H1 (cell line): ENCODE results near the gene ATXN2. TPM values are rescaled to one million over a fixed set of nuclear protein-coding genes. Genes with fewer than 3 reads are reported as not detected.

Experiments
- CTCF ChIA-PET: fragments of 300-600 bp; sonication (Branson Sonifier 250); formaldehyde crosslinking; loops from one replicate; lab custom pipeline; 2021; ENCODE audit not compliant: partially characterized antibody; lab: Charles Lee
- POLR2A ChIA-PET: fragments of 300-600 bp; sonication (Branson Sonifier 250); formaldehyde crosslinking; loops from one replicate; lab custom pipeline; 2021; ENCODE audit warnings: inconsistent platforms; ENCODE audit not compliant: partially characterized antibody; lab: Charles Lee
- DNase-seq, 2 experiments: peaks; one replicate each; pipeline versions ENCODE4 v3.0.0 to v3.0.0-alpha.2; 2010 to 2022; ENCODE audit warnings: low spot score in 2 of 2, low read depth in 1 of 2, mixed read lengths in 1 of 2
- FAIRE-seq: peaks from 2 replicates; lab custom pipeline; 2011; peaks lifted over from hg19 to GRCh38; lab: Jason Lieb, UNC
- H2AFZ ChIP-seq: 2 replicates; pipeline ENCODE4 v1.8.1; 2012; ENCODE audit warnings: low read length, inconsistent platforms
- H2AK5ac ChIP-seq: 2 replicates; pipeline ENCODE4 v1.6.1; 2013; ENCODE audit warnings: low read depth, low read length
- H2BK120ac ChIP-seq: replicated peaks from 2 replicates; pipeline ENCODE3; 2013; ENCODE audit warnings: low read depth, low read length, inconsistent platforms
- H2BK12ac ChIP-seq: 2 replicates; pipeline ENCODE4 v1.6.1; 2013; ENCODE audit warnings: low read depth, low read length
- H2BK15ac ChIP-seq: 2 replicates; pipeline ENCODE4 v1.6.1; 2013; ENCODE audit warnings: low read length
- H2BK20ac ChIP-seq: 2 replicates; pipeline ENCODE4 v1.6.1; 2013; ENCODE audit warnings: low read length
- H2BK5ac ChIP-seq: 2 replicates; pipeline ENCODE4 v1.6.1; 2013; ENCODE audit warnings: low read depth, low read length
- H3K14ac ChIP-seq: 2 replicates; pipeline ENCODE4 v1.6.1; 2013; ENCODE audit warnings: inconsistent platforms; ENCODE audit not compliant: insufficient read length
- H3K18ac ChIP-seq: 2 replicates; pipeline ENCODE4 v1.6.1; 2013; ENCODE audit warnings: low read length; ENCODE audit errors: extremely low read depth
- H3K23ac ChIP-seq: 2 replicates; pipeline ENCODE4 v1.6.1; 2013; ENCODE audit warnings: inconsistent platforms; ENCODE audit not compliant: insufficient read length
- H3K23me2 ChIP-seq: 2 replicates; pipeline ENCODE4 v1.6.1; 2013; ENCODE audit warnings: low read depth, low read length
- H3K27ac ChIP-seq: 2 replicates; pipeline ENCODE4 v1.6.1; 2011; ENCODE audit warnings: low read depth, low read length, inconsistent platforms
- H3K27me3 ChIP-seq, 4 experiments: replicated peaks in 1 of 4; 1 replicate in 1 of 4; 2 replicates in 3 of 4; pipeline versions ENCODE4 v1.6.1 to v1.8.1; 2011 to 2013; ENCODE audit warnings: low read length in 3 of 4, mild to moderate bottlenecking in 3 of 4, inconsistent platforms in 2 of 4, mixed read lengths in 2 of 4, moderate library complexity in 1 of 4; ENCODE audit not compliant: control insufficient read depth in 3 of 4, insufficient read depth in 3 of 4; ENCODE audit errors: extremely low read depth in 1 of 4
- H3K36me3 ChIP-seq, 4 experiments: 2 replicates each; pipeline versions ENCODE4 v1.6.1 to v1.8.1; 2011 to 2013; ENCODE audit warnings: mild to moderate bottlenecking in 4 of 4, low read length in 3 of 4, moderate library complexity in 2 of 4, control low read depth in 1 of 4, inconsistent platforms in 1 of 4; ENCODE audit not compliant: insufficient read depth in 4 of 4, control insufficient read depth in 2 of 4
- H3K4ac ChIP-seq: replicated peaks from 2 replicates; pipeline ENCODE3; 2013; ENCODE audit warnings: low read length, low read depth, mixed read lengths, inconsistent platforms; ENCODE audit not compliant: insufficient read length
- H3K4me1 ChIP-seq, 4 experiments: replicated peaks in 1 of 4; 1 replicate in 1 of 4; 2 replicates in 3 of 4; pipeline versions ENCODE4 v1.6.1 to v1.8.1; 2011 to 2013; ENCODE audit warnings: low read length in 3 of 4, inconsistent platforms in 2 of 4, mixed read lengths in 1 of 4; ENCODE audit not compliant: insufficient read depth in 4 of 4, control insufficient read depth in 3 of 4
- H3K4me2 ChIP-seq, 2 experiments: 2 replicates each; pipeline versions ENCODE4 v1.6.1 to v1.8.1; 2011 to 2013; ENCODE audit warnings: low read depth in 2 of 2, low read length in 2 of 2, control low read depth in 1 of 2, inconsistent platforms in 1 of 2, mild to moderate bottlenecking in 1 of 2; ENCODE audit not compliant: insufficient read depth in 1 of 2
- H3K4me3 ChIP-seq, 4 experiments: fragments of 200-600, 300-600 bp in 1 of 4; sonication (generic), shearing (Covaris generic), sonication (Bioruptor Twin) in 1 of 4; 2 replicates each; pipeline versions ENCODE4 v1.5.1 to v1.8.1; 2011 to 2016; ENCODE audit warnings: low read length in 4 of 4, low read depth in 3 of 4, control low read depth in 2 of 4, inconsistent platforms in 2 of 4, mild to moderate bottlenecking in 2 of 4, mixed read lengths in 1 of 4, moderate library complexity in 1 of 4; ENCODE audit not compliant: insufficient read depth in 2 of 4; ENCODE audit errors: extremely low read depth in 1 of 4
- H3K56ac ChIP-seq: replicated peaks from 2 replicates; pipeline ENCODE3; 2013; ENCODE audit warnings: low read depth, mild to moderate bottlenecking, mixed read lengths, low read length, inconsistent platforms; ENCODE audit not compliant: insufficient read length
- H3K79me1 ChIP-seq: 2 replicates; pipeline ENCODE4 v1.6.1; 2013; ENCODE audit warnings: low read depth, low read length, control low read depth
- H3K79me2 ChIP-seq, 2 experiments: 2 replicates each; pipeline versions ENCODE4 v1.6.1 to v1.8.1; 2012 to 2013; ENCODE audit warnings: low read length in 2 of 2, mild to moderate bottlenecking in 2 of 2, inconsistent platforms in 1 of 2; ENCODE audit not compliant: insufficient read depth in 2 of 2, control insufficient read depth in 1 of 2
- H3K9ac ChIP-seq, 4 experiments: replicated peaks in 1 of 4; 1 replicate in 1 of 4; 2 replicates in 3 of 4; pipeline versions ENCODE4 v1.6.1 to v1.8.1; 2011 to 2013; ENCODE audit warnings: low read depth in 3 of 4, low read length in 3 of 4, control low read depth in 2 of 4, mild to moderate bottlenecking in 2 of 4, moderate library complexity in 2 of 4, inconsistent platforms in 1 of 4; ENCODE audit errors: extremely low read depth in 1 of 4
- H3K9me3 ChIP-seq, 2 experiments: 2 replicates each; pipeline versions ENCODE4 v1.6.1 to v1.8.1; 2012 to 2013; ENCODE audit warnings: mild to moderate bottlenecking in 2 of 2, moderate library complexity in 2 of 2, control low read depth in 1 of 2, inconsistent platforms in 1 of 2, low read depth in 1 of 2, low read length in 1 of 2, mixed read lengths in 1 of 2; ENCODE audit not compliant: insufficient read depth in 2 of 2
- H4K20me1 ChIP-seq, 2 experiments: replicated peaks in 1 of 2; 2 replicates each; pipeline versions ENCODE3 to v1.8.1; 2011 to 2013; ENCODE audit warnings: inconsistent platforms in 2 of 2, low read length in 2 of 2, mild to moderate bottlenecking in 1 of 2; ENCODE audit not compliant: insufficient read depth in 2 of 2, control insufficient read depth in 1 of 2
- H4K5ac ChIP-seq: 2 replicates; pipeline ENCODE4 v1.6.1; 2013; ENCODE audit warnings: low read length, low read depth, mixed read lengths, inconsistent platforms; ENCODE audit not compliant: insufficient read length
- H4K8ac ChIP-seq: 2 replicates; pipeline ENCODE4 v1.8.0; 2013; ENCODE audit warnings: mild to moderate bottlenecking, moderate library complexity, low read length, inconsistent platforms; ENCODE audit not compliant: insufficient read depth; ENCODE audit errors: extremely low read depth
- H4K91ac ChIP-seq: replicated peaks from 2 replicates; pipeline ENCODE3; 2013; ENCODE audit warnings: low read length, mixed read lengths, inconsistent platforms; ENCODE audit not compliant: insufficient read length
- ATF2 ChIP-seq: IDR thresholded peaks from 2 replicates; pipeline ENCODE4 v1.6.1; 2012; ENCODE audit warnings: low read length, inconsistent platforms
- CBX5 ChIP-seq: fragments of 300-800, 300-1000 bp; sonication (generic); IDR thresholded peaks from 2 replicates; pipeline ENCODE4 v1.7.1; 2016; ENCODE audit warnings: antibody characterized with exemption, low read length, low read depth
- CHD1 ChIP-seq: IDR thresholded peaks from 2 replicates; pipeline ENCODE4 v1.6.1; 2012; ENCODE audit warnings: low read depth, low read length, improper control_type of control experiment
- HDAC2 ChIP-seq, 2 experiments: fragments of 300-600 bp in 1 of 2; sonication (generic) in 1 of 2; IDR thresholded peaks; 2 replicates each; pipeline ENCODE4 v1.6.1; 2011 to 2012; ENCODE audit warnings: low read depth in 2 of 2, low read length in 2 of 2, mild to moderate bottlenecking in 2 of 2, moderate library complexity in 2 of 2, borderline replicate concordance in 1 of 2, inconsistent platforms in 1 of 2
- POLR2AphosphoS5 ChIP-seq: IDR thresholded peaks from 2 replicates; pipeline ENCODE4 v1.6.1; 2011; ENCODE audit warnings: low read depth, low read length
- RXRA ChIP-seq: IDR thresholded peaks from 2 replicates; pipeline ENCODE4 v1.6.1; 2011; ENCODE audit warnings: low read depth, mild to moderate bottlenecking, low read length, moderate library complexity; ENCODE audit not compliant: insufficient read depth
- SIN3A ChIP-seq, 2 experiments: IDR thresholded peaks in 1 of 2; conservative IDR thresholded peaks in 1 of 2; 2 replicates each; pipeline ENCODE4 v1.6.1; 2011 to 2012; ENCODE audit warnings: low read length in 2 of 2, improper control_type of control experiment in 1 of 2, low read depth in 1 of 2, mild to moderate bottlenecking in 1 of 2
- SIRT6 ChIP-seq: IDR thresholded peaks from one replicate; pipeline ENCODE4 v1.7.1; 2012; ENCODE audit warnings: low read length, inconsistent platforms
- SP2 ChIP-seq: IDR thresholded peaks from 2 replicates; pipeline ENCODE4 v1.6.1; 2012; ENCODE audit warnings: mild to moderate bottlenecking, low read length, inconsistent platforms
- SRF ChIP-seq: IDR thresholded peaks from 2 replicates; pipeline ENCODE4 v1.6.1; 2011; ENCODE audit warnings: mild to moderate bottlenecking, low read depth, low read length, moderate library complexity
- SUZ12 ChIP-seq: fragments of 200-600 bp; sonication (generic); IDR thresholded peaks from 2 replicates; pipeline ENCODE4 v1.6.1; 2012; ENCODE audit warnings: mild to moderate bottlenecking, inconsistent platforms, low read length, moderate library complexity, mixed read lengths
- TAF1 ChIP-seq: IDR thresholded peaks from 2 replicates; pipeline ENCODE4 v1.6.1; 2011; ENCODE audit warnings: mild to moderate bottlenecking, low read depth, low read length
- WGBS, 2 experiments: shearing (Covaris generic) in 1 of 2; methylation state at CpG; one replicate each; pipeline versions ENCODE4 v1.1.6 to v1.1.7; 2013 to 2015; ENCODE audit warnings: low lambda C conversion rate in 2 of 2, mixed read lengths in 2 of 2, inconsistent platforms in 1 of 2, low coverage in 1 of 2, missing lambda C conversion rate in 1 of 2; ENCODE audit not compliant: insufficient replicate concordance in 2 of 2, insufficient coverage in 1 of 2, insufficient read length in 1 of 2; ENCODE audit errors: extremely low coverage in 1 of 2, missing lambda C conversion rate in 1 of 2; 5-methylcytosine and 5-hydroxymethylcytosine counted together
- polyA plus RNA-seq, 7 experiments: library from polyadenylated mRNA; depleted of rRNA in 3 of 7; stranded (reverse) in 5 of 7; unstranded in 2 of 7; fragments of >200 nt in 5 of 7; fragments of 200-250 nt in 2 of 7; gene quantifications; 1 replicate in 5 of 7; 2 replicates in 1 of 7; 4 replicates in 1 of 7; pipeline versions ENCODE4 v1.2.1 to v1.2.3, GENCODE V29; 2011 to 2013; ENCODE audit warnings: missing spikeins in 2 of 7, mixed read lengths in 2 of 7
- total RNA-seq: library from RNA; stranded (reverse); fragmentation: NEBNext Ultra II Directional; extraction: Animal tissue kit (Norgen Biotek cat#: 25700); gene quantifications from 2 replicates; pipeline ENCODE4 v1.2.1, GENCODE V29; 2021

Gene ATXN2
- total and polyA plus RNA-seq, 2 of the 8 experiments (the other 6 are each of a cell fraction or from before 2014, with no cell fraction given), result 46.6 to 80.7 TPM

- peak overlapping the region; percentile 53; the same call in 1 of the 2 replicates for H2BK12ac ChIP-seq
- H3K79me1 ChIP-seq, result no peaks in the 10 kb centered on the region
- H2BK120ac ChIP-seq, result peak overlapping the region; percentile 11
- no peak overlapping the region for H3K23ac ChIP-seq
- H4K20me1 ChIP-seq, result no peaks in the 10 kb centered on the region
- H4K8ac ChIP-seq, result no peak overlapping the region
- H3K36me3 ChIP-seq, result no peaks in the 10 kb centered on the region
- H4K5ac ChIP-seq, result no peak overlapping the region
- no peak overlapping the region for H3K27ac ChIP-seq
- H2BK15ac ChIP-seq, result no peak overlapping the region
- H3K4me1 ChIP-seq, result peaks cover 5 to 16% (median 11%) of the 10 kb centered on the region in 4 experiments
- H3K4ac ChIP-seq, result no peak overlapping the region
- no peaks in the 10 kb centered on the region for H3K23me2 ChIP-seq
- ChIA-PET POLR2A (interaction anchor here (0.8 to 1.2 kb wide), 2 partner anchors 26 to 50 kb away, joined by 3 to 7 read pairs; partner anchors contain the start of genes ACAD10 and BRAP), CTCF (interaction anchor here (0.6 to 0.7 kb wide), 3 partner anchors 27 to 219 kb away, joined by 3 to 5 read pairs (median 4); no protein-coding TSS in a partner anchor)
- 86% methylated on average over 8 of the region's 8 CpGs; no CpG with 5 or more reads in 1 of the 2 experiments for WGBS, 2 experiments
- H3K56ac ChIP-seq, result no peak overlapping the region
- H2BK20ac ChIP-seq, result no peak overlapping the region
- no peaks in the 10 kb centered on the region for H3K9me3 ChIP-seq
- H3K18ac ChIP-seq, result peak overlapping the region; percentile 55; the same call in 1 of the 2 replicates
- H2BK5ac ChIP-seq, result peak overlapping the region; percentile 20; the same call in 1 of the 2 replicates
- no peaks in the 10 kb centered on the region for H3K79me2 ChIP-seq
- H3K27me3 ChIP-seq, result no peaks in the 10 kb centered on the region; a peak in 1 of 7 replicates
- no peak overlapping the region for H2AK5ac ChIP-seq
- peak overlapping the region; percentile 37 for H2AFZ ChIP-seq
- peak overlapping the region; percentile 29 for H4K91ac ChIP-seq
- FAIRE-seq (peak; percentile 24), DNase-seq (no peak)
- no peak overlapping the region for H3K9ac ChIP-seq
- no peak overlapping the region for H3K14ac ChIP-seq
- H3K4me2 ChIP-seq, result peak overlapping the region; percentile 41 to 43; a peak in 2 of 4 replicates
- no peak overlapping the region for H3K4me3 ChIP-seq
- TF ChIP-seq CBX5 (no peak), CHD1 (no peak), SUZ12 (no peak), SIRT6 (no peak), TAF1 (no peak), SIN3A (conservative IDR thresholded peaks at IDR 0.05 in 1 of 2, IDR thresholded peaks at IDR 0.05 in 1 of 2; ENCODE audit: low read depth in 1 of 2, low read length in 2 of 2) (no peak), SRF (no peak), ATF2 (no peak), POLR2AphosphoS5 (no peak), SP2 (no peak), HDAC2 (IDR thresholded peaks at IDR 0.05; ENCODE audit: borderline replicate concordance in 1 of 2, low read depth in 2 of 2, low read length in 2 of 2) (no peak), RXRA (no peak)
These were observed 36.4 kb upstream of the ATXN2 start for GRCh38 chr12:111635524-111635923.
